ENCODE measurements around the gene TLR5. TPM values are rescaled to one million over a fixed set of nuclear protein-coding genes. Genes with fewer than 3 reads are reported as not detected.
A peak's percentile ranks its signal among the peaks of the same experiment; 100 is the strongest.

TLR5 gene
- total and polyA plus RNA-seq, 2 donors from 2014 or later: 3.7 to 31.3 TPM

GRCh38 chr1:223105568-223105967 is 37.5 kb downstream of the TLR5 start:
- H3K9ac ChIP-seq (ENCODE audit: low read length in 3 of 3): no peak overlapping the region
- no peaks in the 10 kb centered on the region for H3K36me3 ChIP-seq (ENCODE audit: control insufficient read depth in 2 of 3, insufficient read depth in 3 of 3, low read length in 3 of 3)
- H3K27ac ChIP-seq (ENCODE audit: low read depth in 2 of 2, low read length in 2 of 2): no peak overlapping the region
- no peak for DNase-seq
- intact Hi-C loops (cut with DNase I): no loop called here
- H3K27me3 ChIP-seq (ENCODE audit: control insufficient read depth, insufficient read depth, low read length): no peaks in the 10 kb centered on the region
- H3K4me3 ChIP-seq (ENCODE audit: low read length in 3 of 3): no peak overlapping the region
- H3K4me1 ChIP-seq (ENCODE audit: control insufficient read depth in 2 of 3, insufficient read depth in 2 of 3, low read depth in 1 of 3, low read length in 3 of 3): peaks cover 0 to 3% (median 0%) of the 10 kb centered on the region in 3 donors
- no peaks in the 10 kb centered on the region for H3K9me3 ChIP-seq (ENCODE audit: control insufficient read depth in 2 of 3, insufficient read depth in 1 of 3, low read length in 3 of 3)
- FAIRE-seq: no peak
- no peak for TF ChIP-seq CTCF (IDR thresholded peaks at IDR 0.05; ENCODE audit: borderline replicate concordance, extremely low read depth, insufficient read depth)

- peak overlapping the region in 2 of 3 donors; percentile 15 to 38 for H3K9ac ChIP-seq (ENCODE audit: low read length in 3 of 3)
- DNase-seq: peak in 3 of 5 donors; percentile 56 to 75 (median 74)
- intact Hi-C loops (cut with DNase I): no loop called here
These were observed 40.1 kb downstream of the TLR5 start for GRCh38 chr1:223102797-223103533.

GRCh38 chr1:223097713-223098112 is 45.3 kb downstream of the TLR5 start:
- peaks cover 0 to 6% (median 0%) of the 10 kb centered on the region in 3 donors for H3K9me3 ChIP-seq (ENCODE audit: control insufficient read depth in 2 of 3, insufficient read depth in 1 of 3, low read length in 3 of 3)
- peaks cover 0 to under 1% (median 0%) of the 10 kb centered on the region in 3 donors for H3K4me1 ChIP-seq (ENCODE audit: control insufficient read depth in 2 of 3, insufficient read depth in 2 of 3, low read depth in 1 of 3, low read length in 3 of 3)
- no peak for TF ChIP-seq CTCF (IDR thresholded peaks at IDR 0.05; ENCODE audit: borderline replicate concordance, extremely low read depth, insufficient read depth)
- no peaks in the 10 kb centered on the region for H3K27me3 ChIP-seq (ENCODE audit: control insufficient read depth, insufficient read depth, low read length)
- DNase-seq: no peak
- no peaks in the 10 kb centered on the region for H3K36me3 ChIP-seq (ENCODE audit: control insufficient read depth in 2 of 3, insufficient read depth in 3 of 3, low read length in 3 of 3)
- no peak overlapping the region for H3K4me3 ChIP-seq (ENCODE audit: low read length in 3 of 3)
- no peak overlapping the region for H3K27ac ChIP-seq (ENCODE audit: low read depth in 2 of 2, low read length in 2 of 2)
- intact Hi-C loops (cut with DNase I): no loop called here
- H3K9ac ChIP-seq (ENCODE audit: low read length in 3 of 3): no peak overlapping the region
- no peak for FAIRE-seq

More at GRCh38 chr1:223102797-223103533, 40.1 kb downstream of the TLR5 start:
- Histone ChIP-seq H3K4me1 (ENCODE audit: control insufficient read depth in 2 of 3, insufficient read depth in 2 of 3, low read depth in 1 of 3, low read length in 3 of 3) (peaks cover 0 to 3% (median 0%) of the 10 kb centered on the region in 3 donors), H3K27ac (ENCODE audit: low read depth in 2 of 2, low read length in 2 of 2) (peak overlapping the region in 1 of 2 donors; percentile 84), H3K36me3 (ENCODE audit: control insufficient read depth in 2 of 3, insufficient read depth in 3 of 3, low read length in 3 of 3) (no peaks in the 10 kb centered on the region), H3K9me3 (ENCODE audit: control insufficient read depth in 2 of 3, insufficient read depth in 1 of 3, low read length in 3 of 3) (peaks cover 0 to 6% (median 0%) of the 10 kb centered on the region in 3 donors), H3K4me3 (ENCODE audit: low read length in 3 of 3) (peak overlapping the region in 1 of 3 donors; percentile 36), H3K27me3 (ENCODE audit: control insufficient read depth, insufficient read depth, low read length) (no peaks in the 10 kb centered on the region)
- FAIRE-seq: no peak
- TF ChIP-seq CTCF (IDR thresholded peaks at IDR 0.05; ENCODE audit: borderline replicate concordance, extremely low read depth, insufficient read depth): no peak

Measured in kidney (tissue), 14 donors.